Hematopoietic multipotent progenitor cell treated with erythropoietin and hydrocortisone succinate and interleukin-3 and kit ligand, for 6 days (in vitro differentiated cells): ENCODE results near the gene RASGRP2.

ENCODE experiments used
- DNase-seq: peaks from one replicate; pipeline ENCODE4 v3.0.0-alpha.2; 2015

Gene RASGRP2

GRCh38 chr11:64692764-64693331 lies 51.1 kb downstream of the RASGRP2 start:
- DNase-seq: no peak

GRCh38 chr11:64691543-64691942 lies 52.4 kb downstream of the RASGRP2 start:
- no peak for DNase-seq

- DNase-seq: no peak
These were observed 53.7 kb downstream of the RASGRP2 start for GRCh38 chr11:64690235-64690634.

GRCh38 chr11:64688534-64688982 lies 55.4 kb downstream of the RASGRP2 start:
- DNase-seq: peak; percentile 97

GRCh38 chr11:64687643-64688533 lies 56.1 kb downstream of the RASGRP2 start:
- DNase-seq: no peak

- no peak for DNase-seq
These were observed 56.7 kb downstream of the RASGRP2 start for GRCh38 chr11:64687204-64687603.

- no peak for DNase-seq
These were observed 57.3 kb downstream of the RASGRP2 start for GRCh38 chr11:64686466-64687170.

GRCh38 chr11:64685536-64685935 lies 58.4 kb downstream of the RASGRP2 start:
- no peak for DNase-seq

GRCh38 chr11:64684357-64684756 lies 59.6 kb downstream of the RASGRP2 start:
- DNase-seq: no peak

- DNase-seq: no peak
These were observed 62.8 kb downstream of the RASGRP2 start for GRCh38 chr11:64681171-64681570.

- DNase-seq: no peak
These were observed 64.1 kb downstream of the RASGRP2 start for GRCh38 chr11:64679846-64680245.

GRCh38 chr11:64677441-64678023 lies 66.4 kb downstream of the RASGRP2 start:
- no peak for DNase-seq
